ENCODE data around the gene RIIAD1. TPM values are rescaled to one million over a fixed set of nuclear protein-coding genes. Genes with fewer than 3 reads are reported as not detected.

Gene RIIAD1
- total RNA-seq, 1 experiment from 2014 or later: not detected

DNA sequence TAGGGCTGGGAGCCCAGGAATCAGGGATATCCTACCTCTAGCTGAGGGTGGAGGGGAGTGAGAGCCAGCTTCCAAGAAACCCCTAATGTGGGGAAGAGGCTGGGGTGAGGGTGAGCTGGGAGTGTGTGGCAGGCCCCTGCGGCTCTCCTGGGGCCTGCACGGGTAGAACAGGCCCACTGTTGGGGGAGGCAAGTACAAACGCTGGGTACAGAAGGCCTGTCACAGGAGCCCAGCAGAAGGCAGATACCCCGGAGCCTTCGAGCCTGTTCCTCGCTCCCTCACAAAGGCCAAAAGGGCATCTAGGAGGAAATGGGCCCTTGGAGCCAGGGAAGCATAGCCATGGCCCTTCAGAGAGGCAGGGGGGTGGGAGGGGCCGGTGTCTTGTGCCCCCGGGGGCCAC lies 18.4 kb upstream of the RIIAD1 start:
- Histone ChIP-seq H3K4me3 (ENCODE audit: low read length) (no peak overlapping the region), H3K27me3 (ENCODE audit: low read length) (no peaks in the 10 kb centered on the region), H3K4me2 (ENCODE audit: low read length) (no peak overlapping the region), H3K36me3 (ENCODE audit: low read depth, low read length) (0 out of 2 replicates have a peak, but pooled peaks cover 3% of the 10 kb centered on the region), H3K9me2 (replicated peaks; ENCODE audit: low read length) (no peaks in the 10 kb centered on the region), H3K9me3 (ENCODE audit: low read length) (no peaks in the 10 kb centered on the region), H4K20me1 (ENCODE audit: low read length) (no peaks in the 10 kb centered on the region), H3K27ac (ENCODE audit: low read length) (no peak overlapping the region), H2AFZ (ENCODE audit: low read length) (no peak overlapping the region), H3F3A (ENCODE audit: low read length, unreplicated experiment) (no peaks in the 10 kb centered on the region), H3K79me2 (ENCODE audit: low read length) (no peaks in the 10 kb centered on the region), H3K9ac (ENCODE audit: low read length) (no peak overlapping the region), H3K4me1 (ENCODE audit: insufficient read depth, low read length) (no peaks in the 10 kb centered on the region)
- intact Hi-C loops (cut with micrococcal nuclease): no loop called here
- no peak for TF ChIP-seq EZH2 (IDR thresholded peaks at IDR 0.05; ENCODE audit: low read length, unreplicated experiment)
- TF ChIP-seq, protein P1, sequence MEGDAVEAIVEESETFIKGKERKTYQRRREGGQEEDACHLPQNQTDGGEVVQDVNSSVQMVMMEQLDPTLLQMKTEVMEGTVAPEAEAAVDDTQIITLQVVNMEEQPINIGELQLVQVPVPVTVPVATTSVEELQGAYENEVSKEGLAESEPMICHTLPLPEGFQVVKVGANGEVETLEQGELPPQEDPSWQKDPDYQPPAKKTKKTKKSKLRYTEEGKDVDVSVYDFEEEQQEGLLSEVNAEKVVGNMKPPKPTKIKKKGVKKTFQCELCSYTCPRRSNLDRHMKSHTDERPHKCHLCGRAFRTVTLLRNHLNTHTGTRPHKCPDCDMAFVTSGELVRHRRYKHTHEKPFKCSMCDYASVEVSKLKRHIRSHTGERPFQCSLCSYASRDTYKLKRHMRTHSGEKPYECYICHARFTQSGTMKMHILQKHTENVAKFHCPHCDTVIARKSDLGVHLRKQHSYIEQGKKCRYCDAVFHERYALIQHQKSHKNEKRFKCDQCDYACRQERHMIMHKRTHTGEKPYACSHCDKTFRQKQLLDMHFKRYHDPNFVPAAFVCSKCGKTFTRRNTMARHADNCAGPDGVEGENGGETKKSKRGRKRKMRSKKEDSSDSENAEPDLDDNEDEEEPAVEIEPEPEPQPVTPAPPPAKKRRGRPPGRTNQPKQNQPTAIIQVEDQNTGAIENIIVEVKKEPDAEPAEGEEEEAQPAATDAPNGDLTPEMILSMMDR (conservative IDR thresholded peaks at IDR 0.05; ENCODE audit: low read depth, low read length): no peak
- no peak for TF ChIP-seq EZH2phosphoT487 (IDR thresholded peaks at IDR 0.05; ENCODE audit: borderline replicate concordance, low read length)
- BruUV-seq (replicated peaks): no TSS peak
- POLR2A ChIA-PET (ENCODE audit: unreplicated experiment): no interaction called here
- CTCF ChIA-PET: no interaction called here
- ATAC-seq: no peak
- no peak for DNase-seq

DNA sequence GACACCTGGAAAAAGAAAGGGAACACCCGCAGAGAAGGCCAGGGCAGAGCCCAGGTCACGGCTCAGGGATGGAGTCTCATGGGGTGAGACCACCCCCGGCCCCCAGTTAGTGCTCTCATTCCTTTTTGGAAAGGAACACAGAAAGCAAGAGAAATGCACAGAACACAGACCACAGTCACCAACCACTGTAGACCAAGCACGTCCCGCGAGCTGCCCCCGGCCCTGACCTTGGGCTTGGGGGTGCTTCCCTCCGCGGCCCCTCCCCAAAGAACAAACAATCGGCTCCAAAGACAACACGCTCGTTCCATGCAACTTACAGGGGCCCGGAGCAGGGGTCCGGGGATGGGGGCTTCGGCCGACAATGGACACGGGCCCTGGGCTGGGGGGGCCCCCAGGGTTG lies 17.5 kb upstream of the RIIAD1 start:
- H3K4me1 ChIP-seq (ENCODE audit: insufficient read depth, low read length): no peaks in the 10 kb centered on the region
- H3K27ac ChIP-seq (ENCODE audit: low read length): no peak overlapping the region
- H3K4me3 ChIP-seq (ENCODE audit: low read length): no peak overlapping the region
- no peaks in the 10 kb centered on the region for H4K20me1 ChIP-seq (ENCODE audit: low read length)
- H3K9me2 ChIP-seq (replicated peaks; ENCODE audit: low read length): no peaks in the 10 kb centered on the region
- H3K27me3 ChIP-seq (ENCODE audit: low read length): no peaks in the 10 kb centered on the region
- BruUV-seq (replicated peaks): no TSS peak
- no peak for DNase-seq
- no peak overlapping the region for H3K4me2 ChIP-seq (ENCODE audit: low read length)
- no peak overlapping the region for H2AFZ ChIP-seq (ENCODE audit: low read length)
- H3K36me3 ChIP-seq (ENCODE audit: low read depth, low read length): 0 out of 2 replicates have a peak, but pooled peaks cover 3% of the 10 kb centered on the region
- ATAC-seq: no peak
- H3K79me2 ChIP-seq (ENCODE audit: low read length): no peaks in the 10 kb centered on the region
- intact Hi-C loops (cut with micrococcal nuclease): no loop called here
- no peak overlapping the region for H3K9ac ChIP-seq (ENCODE audit: low read length)
- H3F3A ChIP-seq (ENCODE audit: low read length, unreplicated experiment): no peaks in the 10 kb centered on the region
- POLR2A ChIA-PET (ENCODE audit: unreplicated experiment): no interaction called here
- CTCF ChIA-PET: no interaction called here
- no peak for TF ChIP-seq EZH2phosphoT487 (IDR thresholded peaks at IDR 0.05; ENCODE audit: borderline replicate concordance, low read length)
- no peak for TF ChIP-seq EZH2 (IDR thresholded peaks at IDR 0.05; ENCODE audit: low read length, unreplicated experiment)
- TF ChIP-seq, protein P1 (conservative IDR thresholded peaks at IDR 0.05; ENCODE audit: low read depth, low read length): no peak
- H3K9me3 ChIP-seq (ENCODE audit: low read length): no peaks in the 10 kb centered on the region

DNA sequence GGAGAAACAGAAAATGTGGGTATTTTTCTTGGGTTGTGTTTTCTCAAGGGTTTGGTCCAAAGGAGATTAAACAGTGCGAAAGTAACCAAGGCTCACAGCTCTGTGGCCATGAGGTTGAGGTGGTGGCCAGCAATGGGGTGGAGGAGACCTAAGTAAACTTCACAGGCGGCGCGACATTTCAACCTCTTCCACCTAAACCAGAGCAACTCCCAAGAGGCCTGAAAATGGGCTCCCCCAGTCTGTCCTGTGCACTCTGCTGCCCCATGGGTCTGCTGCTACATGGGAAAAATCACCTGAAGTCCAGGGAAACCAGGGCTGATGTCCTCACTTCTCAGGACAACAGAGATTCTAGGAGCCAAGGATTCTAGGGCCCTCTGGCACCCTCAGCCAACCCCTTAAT lies 17.1 kb upstream of the RIIAD1 start:
- Histone ChIP-seq H2AFZ (ENCODE audit: low read length) (no peak overlapping the region), H3K79me2 (ENCODE audit: low read length) (no peaks in the 10 kb centered on the region), H3K27me3 (ENCODE audit: low read length) (no peaks in the 10 kb centered on the region), H3F3A (ENCODE audit: low read length, unreplicated experiment) (no peaks in the 10 kb centered on the region), H3K9me2 (replicated peaks; ENCODE audit: low read length) (no peaks in the 10 kb centered on the region), H3K36me3 (ENCODE audit: low read depth, low read length) (0 out of 2 replicates have a peak, but pooled peaks cover 3% of the 10 kb centered on the region), H3K9me3 (ENCODE audit: low read length) (no peaks in the 10 kb centered on the region), H3K4me1 (ENCODE audit: insufficient read depth, low read length) (no peaks in the 10 kb centered on the region), H3K4me3 (ENCODE audit: low read length) (no peak overlapping the region), H3K27ac (ENCODE audit: low read length) (no peak overlapping the region), H4K20me1 (ENCODE audit: low read length) (no peaks in the 10 kb centered on the region), H3K9ac (ENCODE audit: low read length) (no peak overlapping the region), H3K4me2 (ENCODE audit: low read length) (no peak overlapping the region)
- CTCF ChIA-PET: no interaction called here
- TF ChIP-seq EZH2 (IDR thresholded peaks at IDR 0.05; ENCODE audit: low read length, unreplicated experiment): no peak
- TF ChIP-seq, protein P1 (conservative IDR thresholded peaks at IDR 0.05; ENCODE audit: low read depth, low read length): no peak
- TF ChIP-seq EZH2phosphoT487 (IDR thresholded peaks at IDR 0.05; ENCODE audit: borderline replicate concordance, low read length): no peak
- POLR2A ChIA-PET (ENCODE audit: unreplicated experiment): no interaction called here
- intact Hi-C loops (cut with micrococcal nuclease): no loop called here
- DNase-seq (no peak), ATAC-seq (no peak)
- BruUV-seq (replicated peaks): no TSS peak

Measured in PC-3 (cell line).